Hematopoietic multipotent progenitor cell treated with erythropoietin and hydrocortisone succinate and interleukin-3 and kit ligand, for 15 days (in vitro differentiated cells): ENCODE data around the gene ZNRF4.
"Not testable (repeated sequence)": the region's sequence is repeated elsewhere in the genome, so short reads cannot be mapped to it uniquely, and the experiment has no call there.

ENCODE experiments used
- DNase-seq: peaks from one replicate; pipeline ENCODE4 v3.0.0-alpha.2; 2015; ENCODE audit warnings: low spot score

The ZNRF4 gene

GRCh38 chr19:5477451-5478215, 22.4 kb downstream of the ZNRF4 start:
- DNase-seq, result no peak

- no peak for DNase-seq
Measured at GRCh38 chr19:5478241-5478924, 23.2 kb downstream of the ZNRF4 start.

GRCh38 chr19:5478925-5479588, 23.8 kb downstream of the ZNRF4 start:
- DNase-seq, result no peak

DNA sequence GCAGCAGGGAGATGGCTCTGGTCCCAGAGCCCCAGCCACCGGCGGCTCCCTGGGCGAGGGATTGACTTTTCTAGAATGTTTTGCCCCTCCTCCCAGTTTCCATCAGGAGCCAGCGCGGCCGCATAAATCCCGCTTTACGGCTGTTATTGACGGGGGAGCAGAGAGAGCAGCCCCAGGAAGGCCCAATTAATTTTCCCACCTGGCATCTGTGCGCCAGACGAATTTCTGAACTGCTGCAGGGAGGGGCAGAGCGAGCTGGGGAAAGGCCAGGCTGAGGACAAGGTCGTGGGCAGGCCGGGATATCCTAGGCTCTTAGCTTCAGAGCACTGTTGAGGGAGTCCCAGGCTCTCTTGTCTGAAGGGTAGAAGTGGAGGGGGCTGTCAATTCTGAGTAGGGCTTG, 24.7 kb downstream of the ZNRF4 start:
- no peak for DNase-seq

DNA sequence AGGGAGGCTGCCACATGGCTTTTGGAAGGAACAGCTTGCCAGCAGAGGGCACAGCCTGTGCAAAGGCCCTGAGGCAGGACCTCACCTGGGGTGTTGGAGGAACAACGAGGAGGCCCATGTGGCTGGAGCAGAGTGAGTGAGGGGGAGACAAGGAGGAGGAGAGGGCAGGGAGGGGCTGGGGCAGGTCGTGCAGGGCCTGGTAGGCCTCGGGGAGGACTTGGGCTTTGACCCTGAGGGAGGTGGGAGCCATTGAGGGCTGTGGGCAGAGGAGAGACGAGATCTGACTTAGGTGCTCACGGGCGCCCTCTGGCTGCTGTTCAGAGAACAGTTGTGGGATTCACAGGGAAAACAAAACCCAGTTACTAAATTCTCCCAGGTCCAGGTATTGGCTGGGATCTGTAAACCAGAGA, 25.2 kb downstream of the ZNRF4 start:
- peak; percentile 36 for DNase-seq

DNA sequence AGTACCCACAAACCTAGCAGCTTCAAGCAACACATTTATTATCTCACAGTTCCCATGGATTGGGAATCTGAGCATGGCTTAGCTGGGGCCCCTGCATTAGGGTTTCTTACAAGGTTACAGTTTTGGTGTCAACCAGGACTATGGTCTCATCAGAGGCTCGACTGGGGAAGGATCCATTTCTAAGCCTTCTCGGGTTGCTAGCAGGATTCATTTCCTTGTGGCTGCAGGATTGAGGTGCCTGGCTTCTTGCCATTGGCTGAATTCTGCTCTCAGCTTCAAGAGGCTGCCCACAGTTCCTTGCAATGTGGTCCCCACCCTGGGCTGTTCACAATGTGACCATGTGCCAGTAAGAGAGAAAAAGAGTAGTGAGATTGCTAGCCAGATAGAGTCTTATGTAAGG, 26.7 kb downstream of the ZNRF4 start:
- DNase-seq, result no peak

DNA sequence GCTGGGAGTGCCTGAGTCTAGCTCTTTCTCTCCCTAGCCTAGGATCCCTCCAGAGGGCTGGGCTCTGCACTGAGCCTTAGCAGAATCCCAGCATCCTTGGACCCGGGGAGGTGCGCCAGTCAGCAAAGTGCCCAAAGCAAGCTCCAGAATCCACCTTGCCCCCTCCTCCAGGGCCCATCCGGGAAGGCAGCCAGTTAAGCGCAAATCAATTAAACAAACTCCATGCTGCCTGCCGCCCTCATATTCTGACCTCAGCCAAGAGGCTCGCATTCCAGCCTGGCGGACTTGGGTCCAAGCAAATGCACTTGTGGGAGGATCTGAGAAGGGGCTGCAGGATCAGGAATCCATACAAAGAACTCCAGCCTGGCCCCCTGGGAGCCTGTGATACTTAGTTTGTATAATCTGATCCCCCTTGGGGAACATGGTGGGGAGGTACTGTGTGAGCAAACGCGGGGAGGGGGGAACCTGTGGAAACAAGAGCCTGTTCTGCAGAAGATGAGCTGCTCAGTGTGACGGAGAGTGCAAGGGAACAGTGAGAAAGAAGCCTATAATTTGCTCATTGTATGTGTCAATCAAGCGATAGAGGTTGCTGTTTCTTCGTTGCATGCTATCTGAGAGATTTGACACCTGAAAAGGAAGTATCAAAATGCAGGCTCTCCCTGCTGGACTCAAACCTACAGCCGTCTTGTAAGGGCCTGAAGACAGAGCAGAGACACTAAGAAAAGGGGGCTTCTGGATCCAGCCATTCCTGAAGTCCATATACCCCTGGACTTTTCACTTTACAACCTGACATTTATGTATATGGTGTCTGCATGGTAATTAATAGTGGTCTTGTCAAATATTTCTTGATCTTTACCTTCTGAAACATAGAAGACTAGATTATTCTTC, 29.4 kb downstream of the ZNRF4 start:
- DNase-seq, result no peak

DNA sequence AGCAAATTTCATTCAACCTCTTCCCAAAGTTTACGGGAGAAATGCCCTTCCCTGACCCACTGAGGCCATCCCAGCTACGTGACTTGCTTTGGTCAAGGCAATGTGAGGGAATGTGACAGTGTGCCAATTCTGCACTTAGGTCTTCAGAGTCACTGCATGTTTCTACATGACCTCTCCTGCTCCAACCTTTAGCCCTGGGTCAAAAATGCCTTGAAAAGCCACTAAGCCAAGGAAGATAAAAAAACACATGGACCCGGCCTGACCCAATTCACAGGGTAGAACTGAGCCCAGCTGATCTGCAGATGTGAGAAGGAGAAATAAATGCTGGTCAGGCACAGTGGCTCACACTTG, 30.0 kb downstream of the ZNRF4 start:
- DNase-seq, result no peak

GRCh38 chr19:5485658-5486057, 30.4 kb downstream of the ZNRF4 start:
- DNase-seq, result not testable (repeated sequence)

DNA sequence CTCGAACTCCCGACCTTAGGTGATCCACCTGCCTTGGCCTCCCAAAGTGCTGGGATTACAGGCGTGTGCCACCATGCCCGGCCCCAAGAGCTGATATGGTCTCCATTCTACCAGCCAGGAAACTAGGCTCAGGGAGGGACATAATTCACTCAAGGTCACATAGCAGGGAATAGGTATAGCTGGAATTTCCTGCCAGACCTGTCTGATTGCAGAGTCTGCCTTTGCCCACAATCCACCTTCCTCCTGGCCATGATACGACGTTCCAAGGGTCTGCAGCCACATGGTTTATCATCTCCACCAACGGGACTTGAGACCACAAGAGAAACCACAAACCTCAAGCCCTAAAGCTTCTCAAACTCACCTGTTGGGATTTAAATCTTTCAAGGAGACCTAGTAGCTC, 32.0 kb downstream of the ZNRF4 start:
- DNase-seq, result no peak

DNA sequence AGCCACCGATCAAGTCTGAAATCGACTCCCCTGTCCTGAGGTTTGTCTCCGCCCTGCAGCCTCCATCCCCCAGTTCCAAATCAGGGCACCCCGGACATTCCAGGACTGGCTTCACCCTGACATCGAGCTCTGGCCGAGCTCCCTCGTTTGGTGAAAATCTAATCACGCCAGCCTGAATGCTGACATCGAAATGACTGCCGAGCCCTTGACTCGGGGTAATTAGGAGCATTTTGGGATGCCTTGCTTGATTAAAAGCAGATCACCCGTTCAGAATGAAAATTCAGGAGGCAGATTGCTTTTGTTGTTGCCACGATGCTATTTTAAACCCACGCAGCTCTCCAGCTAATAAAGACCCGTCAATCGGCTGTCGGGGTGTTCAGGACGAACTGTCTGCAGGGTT, 34.3 kb downstream of the ZNRF4 start:
- DNase-seq, result no peak

DNA sequence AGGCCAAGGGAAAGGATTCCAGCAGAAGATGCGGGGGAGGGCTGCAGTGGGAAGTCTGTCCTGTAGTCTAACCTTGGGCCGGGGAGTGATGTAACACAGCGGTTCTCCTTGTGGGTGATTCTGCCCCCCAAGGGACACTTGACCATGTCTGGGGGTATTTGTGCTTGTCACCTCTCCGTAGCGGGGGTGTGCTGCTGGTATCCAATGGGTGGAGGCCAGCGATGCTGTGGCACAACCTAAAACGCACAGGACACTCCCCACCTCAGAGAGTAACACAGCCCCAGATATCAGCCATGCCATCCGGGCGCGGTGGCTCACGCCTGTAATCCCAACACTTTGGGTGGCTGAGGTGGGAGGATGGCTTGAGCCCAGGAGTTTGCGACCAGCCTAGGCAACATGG, 36.3 kb downstream of the ZNRF4 start:
- DNase-seq, result no peak

- DNase-seq, result no peak
Measured at GRCh38 chr19:5492281-5492634, 37.0 kb downstream of the ZNRF4 start.

GRCh38 chr19:5492635-5493409, 37.6 kb downstream of the ZNRF4 start:
- no peak for DNase-seq

- no peak for DNase-seq
Measured at GRCh38 chr19:5494773-5495172, 39.6 kb downstream of the ZNRF4 start.

- DNase-seq, result no peak
Measured at GRCh38 chr19:5495792-5496191, 40.6 kb downstream of the ZNRF4 start.

GRCh38 chr19:5497297-5497696, 42.1 kb downstream of the ZNRF4 start:
- no peak for DNase-seq

GRCh38 chr19:5498830-5499550, 43.8 kb downstream of the ZNRF4 start:
- DNase-seq, result no peak

DNA sequence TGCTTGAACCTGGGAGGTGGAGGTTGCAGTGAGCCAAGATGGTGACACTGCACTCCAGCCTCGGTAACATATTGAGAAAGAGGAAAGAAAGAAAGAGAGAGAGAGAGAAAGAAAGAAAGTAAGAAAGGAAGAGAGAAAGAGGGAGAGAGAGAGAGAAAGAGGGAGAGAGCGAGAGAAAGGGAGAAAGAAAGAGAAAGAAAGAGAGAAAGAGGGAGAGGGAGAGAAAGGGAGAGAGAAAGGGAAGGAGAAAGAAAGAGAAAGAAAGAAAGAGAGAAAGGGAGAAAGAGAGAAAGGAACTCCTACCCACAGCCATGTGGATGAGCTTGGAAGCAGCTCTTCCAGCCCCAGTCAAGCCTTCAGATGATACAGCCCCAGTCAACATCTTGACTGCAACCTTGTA, 46.7 kb downstream of the ZNRF4 start:
- no peak for DNase-seq

- DNase-seq, result no peak
Measured at GRCh38 chr19:5503598-5503997, 48.4 kb downstream of the ZNRF4 start.

DNA sequence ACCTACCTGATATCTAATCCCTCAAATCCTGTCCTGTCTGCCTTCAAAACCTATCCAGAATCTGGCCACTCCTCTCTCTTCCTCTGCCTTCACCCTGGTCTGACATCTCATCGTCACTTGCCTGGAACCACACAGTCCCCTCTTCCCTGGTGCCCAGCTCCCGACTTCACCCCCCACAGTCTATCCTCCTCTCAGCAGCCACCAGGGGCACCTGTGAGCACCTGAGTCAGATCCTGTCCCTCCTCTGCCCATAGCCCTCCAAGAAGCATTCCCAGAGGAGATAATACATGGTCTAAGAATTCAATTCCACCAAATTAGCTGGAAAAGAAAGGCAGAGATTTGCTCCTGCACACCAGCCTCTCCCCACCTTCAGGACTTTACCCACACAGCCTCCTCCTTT, 48.9 kb downstream of the ZNRF4 start:
- DNase-seq, result no peak
